ENCODE measurements around the gene NHSL2.

- TF ChIP-seq CTCF (IDR thresholded peaks at IDR 0.05), result no peak
- TF ChIP-seq POLR2A (IDR thresholded peaks at IDR 0.05), result no peak
Observed at GRCh38 chrX:72083291-72083690, 172.6 kb downstream of the NHSL2 start.

Measured in body of pancreas (tissue), 4 donors.